Left ventricle myocardium inferior (tissue), 1 donor: Measurements from ENCODE around the gene OSM. TPM values are rescaled to one million over a fixed set of nuclear protein-coding genes. Genes with fewer than 3 reads are reported as not detected.

Experiments used
- DNase-seq: peaks from one replicate; pipeline ENCODE4 v3.0.0-alpha.2; 2020
- H3K27ac ChIP-seq: fragments of 200-600 bp; replicated peaks from 2 replicates; pipeline ENCODE4 v1.8.0; 2021
- H3K27me3 ChIP-seq: fragments of 200-600 bp; 2 replicates; pipeline ENCODE4 v1.8.0; 2021; ENCODE audit warnings: low read depth
- H3K36me3 ChIP-seq: fragments of 200-600 bp; 2 replicates; pipeline ENCODE4 v1.8.0; 2021
- H3K4me1 ChIP-seq: fragments of 200-600 bp; 2 replicates; pipeline ENCODE4 v1.8.0; 2021
- H3K4me3 ChIP-seq: fragments of 200-600 bp; 2 replicates; pipeline ENCODE4 v1.8.0; 2021; ENCODE audit warnings: mild to moderate bottlenecking, moderate library complexity
- H3K9me3 ChIP-seq: fragments of 200-600 bp; replicated peaks from 2 replicates; pipeline ENCODE4 v1.8.0; 2021
- intact Hi-C: fragments of 100-400 bp; cut with micrococcal nuclease; formaldehyde crosslinking; loops from one replicate; pipeline ENCODE4 v1.11.0; 2022
- total RNA-seq: library from RNA; stranded (reverse); fragmentation: NEBNext Ultra II Directional; extraction: Animal tissue kit (Norgen Biotek cat#: 25700); gene quantifications from one replicate; pipeline ENCODE4 v1.2.1, GENCODE V29; 2021
- TF ChIP-seq, protein P1 (sequence below): fragments of 200-600 bp; IDR thresholded peaks from 2 replicates; pipeline ENCODE4 v1.8.0; 2021; ENCODE audit warnings: antibody characterized with exemption, mild to moderate bottlenecking, borderline replicate concordance
- donor health status: DM: no; HTN: yes; CAD: no; lungs with severe emphysema.

OSM gene
- total RNA-seq, 1 donor from 2014 or later, result not detected

DNA sequence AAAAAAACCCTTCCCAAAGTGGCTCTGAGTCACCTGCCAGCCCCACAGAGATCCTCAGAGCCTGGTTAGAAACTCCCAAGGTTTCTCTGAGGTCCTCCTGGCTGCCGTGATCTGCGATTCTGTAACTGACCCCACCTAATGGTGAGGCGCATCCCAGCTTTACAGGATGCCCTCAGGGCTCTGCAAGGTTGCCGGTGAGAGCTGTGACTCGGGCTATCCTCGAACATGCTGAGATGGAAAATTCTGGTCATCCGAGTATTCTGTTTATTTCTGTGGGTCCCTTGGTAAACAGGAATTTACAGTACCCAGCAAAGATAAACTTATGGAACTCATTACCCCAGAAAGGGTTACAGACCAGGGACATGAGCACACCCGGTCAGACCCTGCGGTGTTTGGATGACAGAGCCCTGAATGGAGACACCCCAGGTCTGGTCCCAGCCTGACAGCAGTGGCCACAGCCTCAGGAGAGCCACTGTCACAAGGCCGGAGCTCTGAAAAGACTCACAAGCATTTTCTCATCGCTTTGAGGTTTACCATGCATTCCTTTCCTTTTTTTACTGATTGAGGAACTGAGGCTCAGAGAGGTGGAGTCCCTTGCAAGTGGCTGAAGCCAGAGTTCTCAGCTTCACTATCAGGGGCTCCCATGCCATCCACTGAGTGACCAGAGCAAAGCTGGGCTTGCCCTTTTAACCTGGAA, 42.3 kb downstream of the OSM start:
- Histone ChIP-seq H3K4me3 (no peak overlapping the region), H3K27me3 (peaks cover 100% of the 10 kb centered on the region)
- intact Hi-C loops, result no loop called here

DNA sequence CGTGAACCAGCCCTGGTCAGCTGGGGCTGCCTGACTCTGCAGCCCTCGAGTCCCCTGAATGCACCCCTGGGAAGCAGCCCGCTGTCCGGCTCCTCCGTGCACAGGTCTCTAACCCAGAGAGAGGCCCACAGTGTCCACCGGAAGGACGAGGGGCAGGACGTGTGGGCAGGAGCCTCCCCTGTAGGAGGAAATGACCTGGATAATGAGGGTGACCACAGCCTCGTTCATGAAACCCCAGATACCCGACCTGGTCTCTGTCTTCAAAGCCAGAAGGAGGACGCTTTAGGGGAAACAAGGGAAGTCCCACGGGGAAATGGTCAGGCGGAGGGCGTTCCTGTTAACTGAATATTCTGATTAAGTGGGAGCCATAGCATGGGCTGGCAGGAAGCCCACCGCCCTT, 43.3 kb downstream of the OSM start:
- H3K27me3 ChIP-seq, result peaks cover 99% of the 10 kb centered on the region
- H3K9me3 ChIP-seq, result no peaks in the 10 kb centered on the region
- no peak overlapping the region for H3K27ac ChIP-seq
- no peak for DNase-seq
- H3K4me1 ChIP-seq, result no peaks in the 10 kb centered on the region
- H3K36me3 ChIP-seq, result no peaks in the 10 kb centered on the region
- no peak overlapping the region for H3K4me3 ChIP-seq
- intact Hi-C loops, result no loop called here
- TF ChIP-seq, protein P1, sequence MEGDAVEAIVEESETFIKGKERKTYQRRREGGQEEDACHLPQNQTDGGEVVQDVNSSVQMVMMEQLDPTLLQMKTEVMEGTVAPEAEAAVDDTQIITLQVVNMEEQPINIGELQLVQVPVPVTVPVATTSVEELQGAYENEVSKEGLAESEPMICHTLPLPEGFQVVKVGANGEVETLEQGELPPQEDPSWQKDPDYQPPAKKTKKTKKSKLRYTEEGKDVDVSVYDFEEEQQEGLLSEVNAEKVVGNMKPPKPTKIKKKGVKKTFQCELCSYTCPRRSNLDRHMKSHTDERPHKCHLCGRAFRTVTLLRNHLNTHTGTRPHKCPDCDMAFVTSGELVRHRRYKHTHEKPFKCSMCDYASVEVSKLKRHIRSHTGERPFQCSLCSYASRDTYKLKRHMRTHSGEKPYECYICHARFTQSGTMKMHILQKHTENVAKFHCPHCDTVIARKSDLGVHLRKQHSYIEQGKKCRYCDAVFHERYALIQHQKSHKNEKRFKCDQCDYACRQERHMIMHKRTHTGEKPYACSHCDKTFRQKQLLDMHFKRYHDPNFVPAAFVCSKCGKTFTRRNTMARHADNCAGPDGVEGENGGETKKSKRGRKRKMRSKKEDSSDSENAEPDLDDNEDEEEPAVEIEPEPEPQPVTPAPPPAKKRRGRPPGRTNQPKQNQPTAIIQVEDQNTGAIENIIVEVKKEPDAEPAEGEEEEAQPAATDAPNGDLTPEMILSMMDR, result no peak

More for the DNA sequence above, 42.3 kb downstream of the OSM start:
- Histone ChIP-seq H3K4me1 (no peaks in the 10 kb centered on the region), H3K9me3 (no peaks in the 10 kb centered on the region), H3K36me3 (no peaks in the 10 kb centered on the region), H3K27ac (no peak overlapping the region)
- no peak for DNase-seq
- TF ChIP-seq, protein P1, result no peak

DNA sequence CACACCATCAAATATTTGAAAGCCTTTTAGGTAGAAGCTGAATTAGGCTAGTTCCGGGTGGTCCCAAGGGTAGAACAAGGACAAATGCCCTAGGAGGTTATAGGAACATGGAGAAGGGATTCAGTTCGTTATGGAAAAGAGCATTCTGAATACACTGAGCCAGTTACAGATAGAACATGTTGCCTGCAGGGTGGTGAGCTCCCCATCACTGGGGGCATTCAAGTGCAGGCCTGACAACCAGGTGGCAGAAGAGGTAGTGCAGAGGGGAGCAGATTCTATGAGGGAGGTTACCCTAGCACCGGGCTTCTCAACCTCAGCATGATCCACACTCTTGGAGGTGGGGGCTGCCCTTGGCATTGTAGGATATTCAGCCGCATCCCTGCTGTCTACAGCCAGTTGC, 44.3 kb downstream of the OSM start:
- Histone ChIP-seq H3K36me3 (no peaks in the 10 kb centered on the region), H3K9me3 (no peaks in the 10 kb centered on the region), H3K27me3 (peaks cover 99% of the 10 kb centered on the region), H3K27ac (no peak overlapping the region), H3K4me1 (no peaks in the 10 kb centered on the region), H3K4me3 (no peak overlapping the region)
- TF ChIP-seq, protein P1, result no peak
- intact Hi-C loops, result no loop called here
- DNase-seq, result no peak

DNA sequence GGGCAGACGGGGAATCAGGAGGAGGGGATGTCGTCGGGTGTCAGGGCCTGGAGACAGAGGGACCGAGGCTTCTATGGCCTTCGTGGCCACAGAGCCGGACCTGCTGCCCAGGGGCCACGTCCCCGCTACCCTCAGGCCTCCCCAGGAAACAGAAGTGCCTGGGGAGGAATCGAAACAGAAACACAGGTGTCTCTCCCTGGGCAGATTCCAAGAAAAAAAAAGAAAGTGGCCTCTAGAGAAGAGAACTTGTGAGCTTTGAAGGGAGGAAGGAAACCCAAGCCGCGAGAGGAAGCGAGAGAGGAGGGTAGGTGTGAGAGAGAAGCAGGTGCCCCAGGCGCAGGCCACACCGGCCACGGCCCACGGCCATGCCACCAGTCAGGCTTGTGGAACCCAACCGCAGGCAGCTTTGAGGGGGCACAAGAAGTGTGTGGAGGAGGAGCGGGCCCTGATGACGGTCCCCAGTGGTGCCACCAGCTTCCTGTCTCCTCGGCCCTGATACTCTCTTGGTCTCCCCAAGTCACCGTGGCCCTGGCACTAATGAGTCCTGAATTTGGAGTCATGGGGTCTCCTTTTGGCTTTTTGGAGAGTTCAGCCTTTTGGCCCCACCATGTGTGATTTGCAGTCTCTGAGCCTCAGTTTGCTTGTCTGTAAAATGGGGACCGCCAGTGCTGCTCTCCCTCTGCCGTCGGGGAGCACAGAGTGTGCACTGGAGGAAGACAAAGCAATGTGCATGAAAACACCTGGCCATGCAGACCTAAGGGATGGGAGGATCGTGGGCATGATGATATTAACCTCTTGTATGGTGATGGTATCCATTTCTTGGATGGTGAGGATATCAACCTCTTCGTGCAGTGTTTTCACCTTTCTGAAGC, 45.3 kb downstream of the OSM start:
- no peaks in the 10 kb centered on the region for H3K9me3 ChIP-seq
- no peak for DNase-seq
- no peaks in the 10 kb centered on the region for H3K4me1 ChIP-seq
- intact Hi-C loops, result no loop called here
- no peak overlapping the region for H3K4me3 ChIP-seq
- no peak overlapping the region for H3K27ac ChIP-seq
- no peaks in the 10 kb centered on the region for H3K36me3 ChIP-seq
- peaks cover 99% of the 10 kb centered on the region for H3K27me3 ChIP-seq
- TF ChIP-seq, protein P1, result no peak

DNA sequence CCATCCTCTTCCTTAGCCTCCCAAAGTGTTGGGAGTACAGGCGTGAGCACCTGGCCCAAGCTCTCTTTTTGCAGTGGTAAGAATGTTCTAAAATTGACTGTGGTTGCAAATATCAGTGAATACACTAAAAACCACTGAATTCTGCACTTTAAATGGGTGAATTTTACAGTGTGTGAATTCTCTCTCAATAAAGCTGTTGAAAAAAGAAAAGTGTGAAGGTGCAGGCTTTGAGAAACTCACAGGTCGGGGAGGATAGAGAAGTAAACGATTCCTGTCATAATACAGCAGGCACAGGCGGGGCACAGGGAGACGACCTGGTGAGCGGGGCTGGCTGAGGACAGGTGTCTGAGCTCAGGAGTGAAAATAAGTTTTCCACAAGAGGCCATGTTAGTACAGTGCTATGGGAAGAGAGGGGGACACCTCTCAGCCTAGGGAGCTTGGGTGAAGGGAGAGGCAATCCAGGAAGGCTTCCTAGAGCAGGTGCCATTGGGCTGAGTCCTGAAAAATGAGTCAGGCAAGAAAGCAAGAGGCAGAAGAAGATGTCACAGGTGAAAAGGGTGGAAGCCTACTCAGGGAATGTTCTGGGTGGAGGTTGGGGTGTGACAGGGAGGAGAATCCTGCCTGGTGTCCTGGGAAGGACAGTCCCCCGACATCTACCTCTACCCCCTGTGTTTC, 46.2 kb downstream of the OSM start:
- Histone ChIP-seq H3K27me3 (peaks cover 99% of the 10 kb centered on the region), H3K4me3 (no peak overlapping the region), H3K9me3 (no peaks in the 10 kb centered on the region), H3K36me3 (no peaks in the 10 kb centered on the region), H3K4me1 (no peaks in the 10 kb centered on the region), H3K27ac (no peak overlapping the region)
- TF ChIP-seq, protein P1, result no peak
- no peak for DNase-seq
- intact Hi-C loops, result no loop called here
